Stimulated activated CD8-positive, alpha-beta memory T cell treated with anti-CD3 and anti-CD28 coated beads, Interleukin-15, amount 100 ng/mL, for 4 hours (primary cell): Measurements from ENCODE around the gene PLXDC2.
"Not testable (repeated sequence)": the region's sequence is repeated elsewhere in the genome, so short reads cannot be mapped to it uniquely, and the experiment has no call there.

Source experiments
- DNase-seq, 2 donors: peaks; one replicate each; pipeline ENCODE4 v3.0.0-alpha.2; 2020; ENCODE audit warnings: low read depth in 2 of 2

PLXDC2 gene

DNA sequence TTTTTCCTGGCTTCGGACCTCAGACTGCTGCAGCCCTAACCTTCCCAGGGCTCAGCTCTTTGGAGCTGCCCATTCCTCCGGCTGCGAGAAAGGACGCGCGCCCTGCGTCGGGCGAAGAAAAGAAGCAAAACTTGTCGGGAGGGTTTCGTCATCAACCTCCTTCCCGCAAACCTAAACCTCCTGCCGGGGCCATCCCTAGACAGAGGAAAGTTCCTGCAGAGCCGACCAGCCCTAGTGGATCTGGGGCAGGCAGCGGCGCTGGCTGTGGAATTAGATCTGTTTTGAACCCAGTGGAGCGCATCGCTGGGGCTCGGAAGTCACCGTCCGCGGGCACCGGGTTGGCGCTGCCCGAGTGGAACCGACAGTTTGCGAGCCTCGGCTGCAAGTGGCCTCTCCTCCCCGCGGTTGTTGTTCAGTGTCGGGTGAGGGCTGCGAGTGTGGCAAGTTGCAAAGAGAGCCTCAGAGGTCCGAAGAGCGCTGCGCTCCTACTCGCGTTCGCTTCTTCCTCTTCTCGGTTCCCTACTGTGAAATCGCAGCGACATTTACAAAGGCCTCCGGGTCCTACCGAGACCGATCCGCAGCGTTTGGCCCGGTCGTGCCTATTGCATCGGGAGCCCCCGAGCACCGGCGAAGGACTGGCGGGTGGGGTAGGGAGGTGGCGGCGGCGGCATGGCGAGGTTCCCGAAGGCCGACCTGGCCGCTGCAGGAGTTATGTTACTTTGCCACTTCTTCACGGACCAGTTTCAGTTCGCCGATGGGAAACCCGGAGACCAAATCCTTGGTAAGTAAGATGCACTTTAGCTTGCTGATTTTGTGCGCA, at the start of gene PLXDC2:
TSS of gene PLXDC2 (plus strand) at position 22 of the 820 bp plus-strand sequence.
- no peak for DNase-seq

DNA sequence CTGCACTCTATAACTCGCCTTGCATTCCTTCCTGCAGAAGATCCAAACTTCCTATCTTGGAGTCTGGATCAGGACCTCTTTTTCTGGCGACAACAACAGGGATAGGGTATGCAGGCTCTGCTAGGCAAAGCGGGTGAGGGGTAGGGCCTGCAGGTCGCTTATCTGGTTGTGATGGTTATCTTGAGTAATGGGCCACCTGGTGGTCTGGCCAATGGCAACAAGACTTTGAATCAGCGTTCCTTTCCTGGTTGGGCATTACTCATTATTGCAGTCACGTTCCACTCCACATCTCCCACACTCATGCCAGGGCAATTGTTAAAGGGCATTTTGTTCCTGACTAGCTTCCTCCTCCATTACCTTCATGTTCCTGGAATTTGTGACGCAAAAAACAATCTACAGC, 48.4 kb upstream of the PLXDC2 start:
- DNase-seq = no peak

DNA sequence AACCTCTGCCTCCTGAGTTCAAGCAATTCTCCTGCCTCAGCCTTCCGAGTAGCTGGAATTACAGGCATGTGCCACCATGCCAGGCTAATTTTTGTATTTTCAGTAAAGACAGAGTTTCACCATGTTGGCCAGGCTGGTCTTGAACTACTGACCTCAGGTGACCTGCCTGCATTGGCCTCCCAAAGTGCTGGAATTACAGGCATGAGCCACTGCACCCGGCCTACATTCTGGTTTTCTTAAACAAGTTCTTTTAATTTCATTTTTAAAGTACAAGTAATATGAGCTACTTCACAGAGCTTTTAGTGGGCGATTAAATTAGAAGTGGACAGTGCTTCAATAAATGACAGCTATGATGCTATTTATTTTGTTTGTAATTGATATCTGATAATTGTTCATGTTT, 46.4 kb upstream of the PLXDC2 start:
- not testable (repeated sequence) for DNase-seq

DNA sequence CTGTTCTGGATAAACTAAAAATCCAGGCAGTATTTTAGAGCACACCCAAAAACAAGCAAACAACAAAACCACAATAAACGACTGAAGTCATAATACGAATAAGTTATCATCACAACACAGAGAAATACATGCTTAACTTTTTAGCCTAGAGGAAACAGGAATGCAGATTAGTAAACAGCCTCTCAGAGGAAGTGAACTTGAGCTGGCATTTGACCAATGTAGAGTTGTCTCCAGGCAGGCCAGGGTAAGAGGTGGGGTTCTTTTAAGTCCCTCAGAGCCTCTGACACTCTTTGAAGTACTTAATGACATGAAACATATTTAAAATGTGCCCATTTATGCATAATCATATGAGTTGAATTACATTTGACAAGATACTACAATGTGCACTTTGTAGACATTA, 43.3 kb upstream of the PLXDC2 start:
- DNase-seq = no peak

DNA sequence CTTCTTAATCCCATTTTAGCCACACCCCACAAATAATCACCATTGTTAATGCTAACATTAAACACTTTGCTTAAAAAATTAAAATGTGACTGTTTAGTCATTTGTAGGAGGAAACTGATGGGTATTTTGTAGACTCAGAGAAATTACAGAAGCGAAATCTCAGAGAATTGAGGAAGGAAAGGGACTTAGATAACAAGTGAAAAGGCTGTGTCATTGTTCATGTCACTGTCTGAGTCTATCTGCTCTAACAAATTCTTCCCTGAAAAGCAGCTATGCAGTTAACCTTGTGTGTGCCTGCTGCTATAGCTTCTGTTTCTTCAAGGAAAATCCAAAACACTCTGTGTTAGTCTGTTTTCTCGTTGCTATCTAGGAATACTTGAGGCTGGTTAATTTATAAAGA, 40.9 kb upstream of the PLXDC2 start:
- no peak for DNase-seq

DNA sequence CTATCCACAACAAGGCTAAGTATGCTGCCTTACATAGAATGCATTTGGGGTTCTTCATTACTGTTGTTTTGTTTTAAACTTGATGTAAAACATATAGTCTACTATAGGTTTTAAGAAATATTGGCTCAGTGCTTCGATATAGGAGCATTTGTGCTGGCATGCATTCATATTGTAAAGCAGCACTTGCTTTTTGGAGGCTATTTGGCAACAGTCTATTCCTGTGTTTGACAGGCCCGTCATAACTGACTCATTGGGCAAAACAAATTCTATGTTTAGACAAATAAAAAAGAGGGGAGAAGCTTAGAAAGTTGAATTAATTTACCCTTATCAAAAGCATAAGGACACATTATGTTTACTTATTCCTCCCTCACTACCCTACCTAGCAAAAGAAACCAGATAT, 38.4 kb upstream of the PLXDC2 start:
- DNase-seq = no peak

DNA sequence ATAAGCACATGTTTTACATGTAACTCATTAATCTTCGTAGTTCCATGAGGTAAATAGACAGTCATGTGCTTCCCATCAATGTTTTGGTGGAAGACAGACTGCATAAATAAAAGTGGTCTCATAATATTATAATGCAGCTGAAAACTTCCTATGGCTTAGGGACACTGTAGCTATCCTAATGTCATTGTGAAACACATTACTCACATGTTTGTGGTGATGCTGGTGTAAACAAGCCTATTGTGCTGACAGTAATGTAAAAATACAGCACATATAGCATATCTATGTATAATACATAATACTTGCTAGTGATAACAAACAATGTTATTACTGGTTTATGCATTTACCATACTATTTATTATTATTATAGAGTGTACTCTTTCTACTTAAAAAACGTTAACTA, 37.2 kb upstream of the PLXDC2 start:
- no peak for DNase-seq

DNA sequence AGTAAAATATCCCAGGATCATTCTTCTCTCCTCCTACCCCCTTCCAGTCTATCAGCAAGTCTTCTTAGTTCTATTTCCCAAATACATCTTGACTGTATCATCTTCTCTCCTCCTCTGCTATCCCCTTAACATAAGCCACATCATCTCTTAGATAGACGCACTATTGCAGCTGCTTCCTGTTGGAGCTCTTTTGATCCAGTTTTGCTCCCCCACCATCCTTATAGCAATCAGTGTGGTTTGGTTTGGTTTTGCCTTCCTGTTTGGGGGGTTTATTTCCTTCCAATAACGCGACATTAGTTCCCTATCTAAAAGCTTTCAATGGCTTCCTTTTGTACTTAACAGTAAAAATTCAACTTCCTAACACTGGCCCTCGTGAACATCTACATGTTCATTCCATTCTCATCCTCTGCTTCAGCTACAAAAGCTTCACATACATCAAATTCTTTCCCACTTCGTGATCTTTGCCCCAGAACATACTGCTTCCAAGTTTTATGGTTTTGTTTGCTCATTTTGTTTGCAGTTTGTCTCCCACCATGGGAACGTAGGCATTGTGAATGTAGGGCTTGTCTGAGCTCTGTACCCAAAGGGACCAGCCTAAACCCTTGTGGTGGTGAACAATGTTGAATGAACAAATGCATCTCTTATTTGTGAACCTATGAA, 33.7 kb upstream of the PLXDC2 start:
- DNase-seq = no peak

DNA sequence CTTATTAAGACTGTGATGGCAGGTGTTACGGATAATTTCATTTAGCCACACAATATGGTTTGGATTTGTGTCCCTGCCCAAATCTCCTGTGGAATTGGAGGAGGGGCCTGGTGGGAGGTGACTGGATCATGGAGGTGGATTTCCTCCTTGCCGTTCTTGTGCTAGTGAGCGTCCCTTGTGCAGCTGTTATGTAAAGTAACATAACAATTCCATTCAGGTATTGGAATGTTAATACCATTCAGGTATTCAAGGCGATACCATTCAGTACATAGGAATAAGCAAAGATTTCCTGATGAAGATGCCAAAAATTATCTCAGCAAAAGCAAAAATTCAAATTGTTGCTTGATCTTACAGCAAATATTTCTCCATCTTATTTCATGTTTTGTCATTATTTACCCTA, 32.5 kb upstream of the PLXDC2 start:
- no peak for DNase-seq

DNA sequence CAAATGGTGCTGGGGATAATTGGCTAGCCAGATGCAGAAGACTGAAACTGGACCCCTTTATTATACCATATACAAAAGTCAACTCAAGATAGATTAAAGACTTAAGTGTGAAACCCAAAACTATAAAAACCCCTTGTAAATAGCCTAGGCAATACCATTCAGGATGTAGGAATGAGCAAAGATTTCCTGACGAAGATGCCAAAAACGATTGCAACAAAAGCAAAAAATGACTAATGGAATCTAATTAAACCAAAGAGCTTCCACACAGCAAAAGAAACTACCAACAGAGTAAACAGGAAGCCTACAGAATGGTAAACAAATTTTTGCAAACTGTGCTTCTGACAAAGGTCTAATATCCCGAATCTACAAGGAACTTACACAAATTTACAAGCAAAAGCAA, 30.9 kb upstream of the PLXDC2 start:
- no peak for DNase-seq

DNA sequence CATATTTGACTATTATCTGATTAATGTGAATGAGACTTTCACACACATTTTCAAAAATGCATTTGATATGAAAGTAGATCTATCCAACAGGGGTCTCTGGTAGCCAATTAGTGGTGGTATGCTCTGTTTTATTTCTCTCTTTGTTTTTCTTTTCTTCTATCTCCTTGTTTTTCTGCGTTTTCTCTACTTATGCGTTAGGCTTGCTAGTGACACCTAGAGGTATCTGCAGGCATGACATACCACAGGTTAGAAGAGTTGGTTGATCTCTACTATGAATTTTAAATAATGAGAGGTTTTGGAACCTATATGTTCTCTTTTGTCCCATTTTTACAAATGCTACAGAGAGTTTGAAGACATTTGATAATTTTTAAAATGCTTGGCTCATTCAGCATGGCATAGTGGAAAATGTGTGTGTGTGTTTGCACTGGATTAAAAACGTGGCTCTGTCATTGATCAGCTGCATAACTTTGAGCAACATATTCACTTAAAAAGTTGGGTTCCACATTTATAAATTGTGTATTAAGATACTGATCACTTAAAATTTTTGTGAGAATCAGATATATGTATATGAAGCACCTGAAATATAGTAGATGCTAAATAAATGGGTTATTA, 28.1 kb upstream of the PLXDC2 start:
- DNase-seq = no peak

DNA sequence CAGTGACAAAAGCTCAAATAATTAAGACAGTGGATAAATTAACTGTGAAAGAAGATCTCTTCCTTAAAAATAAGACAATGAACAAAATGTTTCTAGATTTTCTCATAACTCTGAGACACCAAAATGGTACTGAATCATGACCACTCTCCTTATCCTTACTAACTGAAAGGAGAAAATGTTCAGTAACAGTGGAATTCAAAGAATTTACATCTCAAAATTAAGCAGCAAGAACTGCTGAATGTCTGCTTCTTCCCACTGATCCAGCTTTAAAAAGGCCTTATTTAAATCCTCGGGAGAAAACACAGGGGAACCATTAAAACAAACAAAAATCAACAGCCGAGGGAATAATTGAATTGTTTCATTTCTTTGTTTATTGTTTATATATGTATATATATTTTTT, 27.3 kb upstream of the PLXDC2 start:
- DNase-seq = no peak

DNA sequence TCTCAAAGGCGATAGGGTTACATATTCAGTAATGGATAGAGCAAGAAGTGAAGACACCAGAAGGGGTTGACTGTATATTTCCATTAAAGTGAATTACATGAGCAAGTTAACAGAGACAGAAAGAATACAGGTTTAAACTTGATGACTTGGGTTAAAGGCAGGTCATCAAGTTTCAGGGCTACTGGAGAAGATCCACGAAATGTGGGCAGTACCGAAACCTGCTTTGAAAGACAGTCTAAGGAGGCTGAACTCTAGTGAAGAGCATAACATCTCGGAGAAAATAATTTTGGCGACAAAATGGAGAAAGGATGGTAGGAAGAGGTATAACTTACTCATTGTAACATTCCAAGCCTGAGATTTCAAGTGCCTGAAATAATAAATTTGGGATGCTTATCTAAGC, 26.6 kb upstream of the PLXDC2 start:
- DNase-seq = no peak

DNA sequence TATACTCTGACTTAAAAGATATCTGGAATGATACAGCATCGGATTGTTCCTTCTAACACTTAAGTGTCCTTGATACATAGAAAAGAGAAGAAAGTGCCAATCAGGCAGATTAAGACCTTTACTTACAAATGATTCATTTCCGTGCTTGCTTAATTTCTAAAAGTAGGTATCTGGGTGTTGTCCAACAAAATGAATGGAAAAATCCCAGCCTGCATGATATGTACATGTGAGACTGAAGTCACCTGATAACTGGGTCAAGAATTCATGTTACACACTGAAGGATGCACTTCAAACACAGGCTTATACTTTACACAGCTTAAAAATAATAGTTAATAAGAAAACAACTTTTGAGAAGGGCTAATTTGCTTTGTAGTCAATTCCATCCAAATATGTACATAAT, 25.2 kb upstream of the PLXDC2 start:
- no peak for DNase-seq

DNA sequence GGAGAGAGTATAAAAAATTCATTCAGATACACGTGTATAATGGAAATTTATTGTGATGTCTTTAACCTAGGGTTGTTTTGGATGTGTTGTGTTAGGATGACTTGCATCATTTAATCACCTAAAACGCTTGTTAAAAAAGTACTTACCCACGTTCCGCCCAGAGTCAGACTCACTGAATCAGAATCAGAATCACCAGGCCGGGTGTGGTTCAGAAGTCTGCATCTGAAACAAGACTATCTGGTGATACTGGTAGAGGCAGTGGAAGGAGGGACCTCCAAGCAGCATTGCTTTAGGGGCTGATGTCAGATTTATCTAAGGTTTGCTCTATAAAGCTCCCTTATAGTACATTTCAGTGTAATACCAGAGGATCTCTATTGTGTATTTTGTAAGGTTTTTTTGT, 20.5 kb upstream of the PLXDC2 start:
- no peak for DNase-seq

DNA sequence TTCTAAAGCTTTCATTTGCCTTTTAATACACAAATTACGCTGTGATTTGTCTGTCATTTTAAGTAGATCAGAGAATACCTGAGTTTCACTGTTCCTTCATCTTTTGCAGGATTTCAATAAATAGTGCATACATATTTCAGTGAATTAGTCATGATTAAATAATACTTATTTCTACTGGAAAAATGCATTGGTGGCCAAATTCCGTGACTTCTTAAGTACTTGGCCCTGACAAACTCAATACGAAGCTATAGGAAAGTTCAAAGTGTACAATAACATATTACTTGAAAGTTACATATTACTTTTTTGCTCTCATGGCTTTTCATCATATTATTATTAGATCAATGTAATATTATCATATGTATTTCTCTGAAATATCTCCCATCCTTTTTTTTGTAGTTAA, 16.1 kb upstream of the PLXDC2 start:
- DNase-seq = no peak

DNA sequence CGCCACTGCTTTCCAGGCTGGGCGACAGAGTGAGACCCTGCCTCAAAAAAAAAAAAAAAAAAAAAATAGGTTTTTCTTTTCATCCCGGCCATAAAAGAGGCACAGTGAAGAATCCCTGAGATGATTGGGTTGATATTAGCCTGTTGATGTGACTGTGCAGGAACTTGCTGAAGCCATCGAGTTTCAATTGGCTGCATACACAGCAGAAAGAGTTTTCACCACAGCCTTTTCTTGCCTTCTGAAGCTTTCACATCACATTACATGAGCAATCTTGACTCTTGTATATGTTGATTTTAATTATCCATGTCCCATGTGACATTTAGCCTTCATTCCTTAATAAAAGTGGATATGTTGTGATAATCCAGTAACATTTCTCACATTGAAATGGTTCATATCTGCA, 14.9 kb upstream of the PLXDC2 start:
- DNase-seq = no peak

DNA sequence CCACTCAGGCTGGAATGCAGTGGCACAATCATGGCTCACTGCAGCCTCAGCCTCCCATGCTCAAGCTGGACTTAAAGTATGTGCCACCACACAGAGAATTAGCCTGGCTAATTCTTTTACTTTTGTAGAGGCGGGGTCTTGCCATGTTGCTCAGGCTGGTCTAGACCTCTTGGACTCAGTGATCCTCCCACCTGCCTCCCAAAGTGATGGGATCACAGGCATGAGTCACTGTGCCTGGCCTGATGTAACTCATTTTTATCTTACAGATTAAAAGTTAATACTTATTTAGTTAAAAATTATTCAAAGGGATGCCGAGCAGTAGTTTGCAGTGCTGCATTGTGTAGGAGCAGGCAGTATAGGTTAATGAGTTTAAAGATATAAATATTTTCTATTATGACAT, 12.6 kb upstream of the PLXDC2 start:
- DNase-seq = no peak

DNA sequence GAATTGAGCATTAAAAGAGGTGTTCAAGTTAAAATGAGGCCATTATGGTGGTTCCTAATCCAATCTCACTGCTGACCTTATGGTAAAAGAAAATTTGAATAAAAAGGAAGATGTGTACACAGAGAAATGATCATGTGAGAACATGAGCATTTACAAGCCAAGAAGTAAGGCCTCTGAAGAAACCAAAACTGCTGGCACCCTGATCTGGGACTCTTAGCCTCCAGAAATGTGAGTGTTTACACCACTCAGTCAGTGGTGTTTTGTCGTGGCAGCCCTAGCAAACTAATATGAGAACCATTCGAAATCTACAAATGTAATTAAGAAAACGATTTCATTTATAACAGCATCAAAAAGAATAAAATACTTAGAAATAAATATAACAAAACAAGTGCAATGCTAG, 6.8 kb upstream of the PLXDC2 start:
- DNase-seq = no peak

DNA sequence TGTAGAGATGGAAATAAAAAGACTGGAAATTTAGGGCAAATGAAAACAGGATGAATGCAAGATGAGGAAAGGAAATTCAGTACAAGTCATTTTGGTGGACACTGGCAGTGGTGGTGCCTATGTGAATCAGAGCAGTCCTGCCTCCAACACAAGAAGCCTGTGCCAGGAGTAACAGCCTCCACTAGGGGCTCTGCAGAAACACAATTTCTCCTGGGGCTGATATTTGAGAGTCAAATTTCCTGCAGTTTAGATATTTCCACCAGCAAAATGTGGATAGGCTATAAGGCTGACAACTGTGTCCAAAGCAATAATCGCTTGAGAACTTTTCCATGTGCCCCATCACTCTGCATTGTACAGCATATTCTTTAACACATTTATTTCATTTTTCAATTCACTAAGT, 4.7 kb upstream of the PLXDC2 start:
- DNase-seq = no peak

DNA sequence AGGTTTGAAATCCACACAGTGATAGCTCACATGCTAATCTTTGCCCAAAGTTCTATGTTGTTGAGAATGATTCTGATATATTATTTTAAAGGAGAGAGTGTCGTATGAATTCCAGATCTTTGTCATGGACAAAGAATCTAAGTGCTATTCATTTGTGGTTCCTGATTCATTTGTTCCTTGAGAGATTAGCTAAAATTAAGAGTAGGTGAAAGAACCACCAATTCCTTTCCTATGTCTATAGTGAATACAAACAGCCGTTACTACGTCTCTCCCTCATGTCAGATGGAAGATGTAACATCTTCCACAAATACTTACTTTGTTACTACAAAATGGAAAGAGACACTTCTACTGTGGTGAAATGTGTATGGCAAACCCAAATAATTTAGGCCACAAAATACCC, 3.3 kb upstream of the PLXDC2 start:
- DNase-seq = no peak

DNA sequence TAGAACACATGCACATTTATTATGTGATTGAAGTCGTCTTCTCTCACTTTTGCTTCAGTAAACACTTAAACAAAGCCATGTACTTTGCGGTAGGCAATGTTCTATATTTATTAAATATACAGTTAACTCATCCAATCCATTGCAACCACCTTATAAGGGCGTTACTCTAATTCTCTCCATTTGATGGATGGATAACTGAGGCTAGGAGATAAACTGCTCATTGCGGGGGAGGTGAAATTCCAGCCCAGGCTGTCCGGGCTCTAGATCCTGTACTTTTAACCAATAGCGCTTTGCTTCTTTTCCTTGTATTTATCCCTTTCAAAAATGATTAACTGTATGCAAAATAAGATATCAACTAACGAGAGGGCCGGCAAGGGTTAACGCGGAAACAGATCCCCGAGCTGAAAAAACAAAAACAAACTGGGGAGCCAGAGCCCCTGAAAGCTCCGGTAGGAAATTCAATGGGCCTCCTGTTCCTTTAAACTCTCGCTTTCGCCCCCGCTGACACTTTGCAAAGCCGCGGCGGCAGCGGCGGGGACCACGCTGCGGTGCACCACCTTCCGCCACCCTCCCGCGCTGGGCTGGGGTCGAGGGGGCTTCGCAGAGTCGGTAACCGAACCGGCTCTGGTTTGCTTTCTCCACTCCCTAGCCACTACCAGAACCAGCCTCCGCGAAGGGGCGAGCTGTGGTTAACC, 1.0 kb upstream of the PLXDC2 start:
- no peak for DNase-seq
